HAP-1 (cell line): Measurements from ENCODE around the gene RING1.

Source experiments
- DNase-seq, 2 experiments: peaks; one replicate each; pipeline ENCODE4 v3.0.0-alpha.2; 2016 to 2020; ENCODE audit warnings: low spot score in 2 of 2
- H3K27me3 ChIP-seq: fragments of 250-450 bp; sonication (Bioruptor Pico); 2 replicates; pipeline ENCODE4 v1.5.1; 2020; ENCODE audit warnings: low read depth, mild to moderate bottlenecking, moderate library complexity
- H3K36me3 ChIP-seq: fragments of 250-450 bp; sonication (Bioruptor Pico); replicated peaks from 2 replicates; pipeline ENCODE4 v1.5.1; 2020; ENCODE audit warnings: mild to moderate bottlenecking
- H3K4me1 ChIP-seq: fragments of 250-450 bp; sonication (Bioruptor Pico); 2 replicates; pipeline ENCODE4 v1.5.1; 2020; ENCODE audit warnings: mild to moderate bottlenecking
- H3K4me3 ChIP-seq: fragments of 250-450 bp; sonication (Bioruptor Pico); 2 replicates; pipeline ENCODE4 v1.5.1; 2020; ENCODE audit warnings: mild to moderate bottlenecking, moderate library complexity
- H3K9me3 ChIP-seq: fragments of 250-450 bp; sonication (Bioruptor Pico); 2 replicates; pipeline ENCODE4 v1.5.1; 2020; ENCODE audit warnings: mild to moderate bottlenecking, moderate library complexity
- in situ Hi-C: fragments of 300-500 bp; cut with MboI; formaldehyde crosslinking; loops from 3 replicates; pipeline ENCODE4 v1.14.3; 2020; ENCODE audit warnings: low sequenced_read_pairs, inconsistent platforms, mixed read lengths

The RING1 gene

DNA sequence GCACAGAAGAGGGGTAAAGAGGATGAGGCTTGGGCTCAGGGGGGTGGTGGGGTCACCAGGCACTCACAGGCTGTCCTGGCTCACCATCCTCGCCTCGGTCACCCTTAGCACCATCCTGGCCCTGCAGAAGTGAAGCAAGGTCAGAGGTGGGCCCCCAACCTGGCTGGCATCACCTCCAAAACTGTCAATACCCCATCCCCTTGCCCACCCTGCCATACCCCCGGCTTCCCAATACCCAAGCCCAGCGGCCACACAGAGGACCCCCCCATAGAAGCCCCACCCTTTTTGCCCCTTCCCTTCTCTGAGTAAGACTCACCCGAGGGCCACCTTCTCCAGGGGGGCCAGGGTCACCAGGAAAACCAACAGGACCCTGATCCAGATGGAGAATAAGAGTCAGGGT, 39.7 kb upstream of the RING1 start:
- H3K9me3 ChIP-seq = no peaks in the 10 kb centered on the region
- H3K36me3 ChIP-seq = no peaks in the 10 kb centered on the region
- no peaks in the 10 kb centered on the region for H3K4me1 ChIP-seq
- H3K4me3 ChIP-seq = no peak overlapping the region
- H3K27me3 ChIP-seq = no peaks in the 10 kb centered on the region
- in situ Hi-C loops = no loop called here
- DNase-seq = no peak

DNA sequence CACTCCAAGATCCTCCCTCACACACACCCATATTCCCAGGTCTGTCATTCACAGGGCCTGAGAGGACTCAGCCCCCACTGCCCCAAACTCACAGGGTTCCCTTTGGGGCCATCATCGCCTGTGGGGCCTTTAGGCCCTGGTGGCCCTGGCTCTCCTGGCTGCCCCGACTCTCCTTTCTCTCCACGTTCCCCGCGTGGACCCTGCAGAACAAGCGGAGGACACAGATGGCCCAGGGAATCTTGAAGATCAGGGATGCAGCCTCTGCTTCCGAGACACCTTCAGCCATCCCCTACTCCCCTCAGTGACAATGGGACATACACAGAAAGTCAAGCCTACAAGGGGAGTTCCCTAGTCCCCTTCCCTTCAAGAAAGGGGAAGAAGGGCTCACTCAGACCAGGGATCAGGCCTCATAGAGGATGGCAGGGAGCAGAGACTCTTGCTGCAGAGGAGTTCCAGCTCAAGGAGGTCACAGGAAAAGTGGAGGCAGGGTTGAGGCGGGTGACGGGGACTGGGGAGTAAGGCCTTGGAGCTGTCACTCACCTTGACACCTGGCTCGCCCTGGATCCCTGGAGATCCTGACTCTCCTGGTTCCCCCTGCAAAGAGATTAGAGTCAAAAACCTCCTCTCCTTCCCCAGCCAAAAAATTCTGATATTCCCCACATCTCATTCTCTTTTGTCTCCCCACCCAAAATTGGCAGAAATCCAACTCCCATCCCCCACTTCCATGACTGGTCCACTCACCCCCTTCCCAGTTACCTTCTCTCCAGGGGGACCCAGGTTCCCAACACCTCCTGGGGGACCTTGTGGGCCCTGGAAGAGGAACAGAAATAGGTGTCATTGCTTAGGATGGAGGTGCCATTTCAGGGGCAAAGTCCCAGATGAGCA, 38.8 kb upstream of the RING1 start:
- no peaks in the 10 kb centered on the region for H3K36me3 ChIP-seq
- DNase-seq = no peak
- no peaks in the 10 kb centered on the region for H3K4me1 ChIP-seq
- no peak overlapping the region for H3K4me3 ChIP-seq
- no peaks in the 10 kb centered on the region for H3K27me3 ChIP-seq
- in situ Hi-C loops = no loop called here
- H3K9me3 ChIP-seq = no peaks in the 10 kb centered on the region

GRCh38 chr6:33170176-33171015, 37.9 kb upstream of the RING1 start:
- DNase-seq = no peak
- in situ Hi-C loops = no loop called here
- Histone ChIP-seq H3K4me1 (no peaks in the 10 kb centered on the region), H3K9me3 (no peaks in the 10 kb centered on the region), H3K36me3 (no peaks in the 10 kb centered on the region), H3K4me3 (no peak overlapping the region), H3K27me3 (no peaks in the 10 kb centered on the region)

GRCh38 chr6:33171016-33171879, 37.1 kb upstream of the RING1 start:
- in situ Hi-C loops = no loop called here
- Histone ChIP-seq H3K4me3 (no peak overlapping the region), H3K4me1 (no peaks in the 10 kb centered on the region), H3K9me3 (no peaks in the 10 kb centered on the region), H3K27me3 (no peaks in the 10 kb centered on the region), H3K36me3 (no peaks in the 10 kb centered on the region)
- no peak for DNase-seq

- no peaks in the 10 kb centered on the region for H3K4me1 ChIP-seq
- in situ Hi-C loops = no loop called here
Measured at GRCh38 chr6:33171880-33172687, 36.2 kb upstream of the RING1 start.

DNA sequence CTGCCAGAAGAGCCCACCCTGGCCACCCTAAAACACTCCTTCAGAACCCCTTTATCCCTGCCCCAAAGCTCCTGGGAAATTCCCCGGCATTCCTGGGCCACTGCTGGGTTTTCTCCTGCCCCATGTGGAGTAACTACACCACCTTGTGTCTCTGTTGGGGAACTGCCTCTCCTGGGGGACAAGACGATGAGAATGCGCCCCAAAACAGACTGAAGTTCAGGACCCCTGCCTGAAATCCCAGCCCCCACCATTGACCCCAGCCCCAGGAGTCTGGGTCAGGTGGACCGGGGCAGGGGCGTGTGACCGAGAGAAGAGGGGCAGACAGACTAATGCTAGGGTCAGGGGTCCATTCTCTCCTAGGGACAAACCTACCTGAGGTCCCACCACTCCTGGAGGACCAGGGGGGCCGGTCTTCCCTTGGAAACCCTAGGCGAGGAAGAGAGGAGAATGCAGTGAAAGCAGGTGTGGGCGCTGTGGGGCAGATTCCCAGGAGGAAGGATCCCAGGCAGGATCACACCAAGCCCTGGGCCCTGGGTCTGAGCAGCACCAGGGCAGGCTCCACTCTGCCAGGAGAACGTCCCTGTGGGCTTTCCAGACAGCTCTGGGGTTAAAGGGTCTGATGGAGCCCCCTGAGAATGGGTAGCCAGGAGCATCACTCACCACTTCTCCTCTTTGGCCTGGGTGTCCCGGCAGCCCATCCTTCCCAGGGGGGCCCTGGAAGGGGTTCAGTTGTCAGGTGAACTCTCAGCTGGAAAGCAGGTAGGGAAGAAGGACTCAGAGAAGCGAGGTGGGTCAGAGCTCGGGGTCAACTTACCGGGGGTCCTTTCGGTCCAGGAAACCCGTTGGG, 35.4 kb upstream of the RING1 start:
- Histone ChIP-seq H3K27me3 (no peaks in the 10 kb centered on the region), H3K4me1 (no peaks in the 10 kb centered on the region), H3K36me3 (no peaks in the 10 kb centered on the region), H3K4me3 (no peak overlapping the region), H3K9me3 (no peaks in the 10 kb centered on the region)
- in situ Hi-C loops = no loop called here
- no peak for DNase-seq

More at GRCh38 chr6:33171880-33172687, 36.2 kb upstream of the RING1 start:
- Histone ChIP-seq H3K4me3 (no peak overlapping the region), H3K9me3 (no peaks in the 10 kb centered on the region), H3K36me3 (no peaks in the 10 kb centered on the region), H3K27me3 (no peaks in the 10 kb centered on the region)
- no peak for DNase-seq

DNA sequence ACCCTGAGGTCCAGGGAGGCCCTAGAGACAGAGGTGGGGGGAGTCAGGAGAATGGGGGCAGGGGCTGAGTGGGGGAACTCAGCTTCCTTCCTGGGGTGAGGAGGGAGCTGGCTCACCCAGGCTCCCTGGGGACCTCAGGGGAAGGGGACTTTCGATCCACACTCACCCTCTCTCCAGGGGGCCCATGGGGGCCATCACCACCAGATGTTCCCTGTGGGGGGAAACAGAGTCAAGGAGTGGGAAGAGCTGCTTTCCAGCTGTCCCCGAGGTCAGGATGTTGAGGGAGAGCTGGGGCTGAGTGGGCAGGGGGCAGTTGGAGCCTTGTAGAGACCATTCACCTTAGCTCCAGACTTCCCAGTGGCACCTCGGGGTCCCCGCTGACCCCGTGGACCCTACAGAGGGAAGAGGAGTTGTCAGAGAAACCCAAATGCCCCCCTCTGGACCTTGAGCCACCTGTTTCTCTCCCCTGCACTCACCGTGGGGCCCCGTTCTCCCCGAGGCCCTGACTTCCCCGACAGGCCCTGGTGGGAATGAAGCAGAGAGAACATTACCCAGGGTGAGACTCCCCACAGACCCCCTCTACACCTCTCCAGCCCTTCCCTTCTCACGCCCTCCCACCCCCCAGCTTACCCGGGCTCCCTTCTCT, 34.6 kb upstream of the RING1 start:
- Histone ChIP-seq H3K36me3 (no peaks in the 10 kb centered on the region), H3K27me3 (no peaks in the 10 kb centered on the region), H3K4me3 (no peak overlapping the region), H3K4me1 (no peaks in the 10 kb centered on the region), H3K9me3 (no peaks in the 10 kb centered on the region)
- no peak for DNase-seq
- in situ Hi-C loops = no loop called here

- in situ Hi-C loops = no loop called here
- H3K36me3 ChIP-seq = no peaks in the 10 kb centered on the region
Measured at GRCh38 chr6:33174784-33175183, 33.5 kb upstream of the RING1 start.

GRCh38 chr6:33175436-33176069, 32.7 kb upstream of the RING1 start:
- Histone ChIP-seq H3K36me3 (no peaks in the 10 kb centered on the region), H3K4me1 (no peaks in the 10 kb centered on the region), H3K27me3 (no peaks in the 10 kb centered on the region), H3K4me3 (no peak overlapping the region), H3K9me3 (no peaks in the 10 kb centered on the region)
- DNase-seq = no peak
- in situ Hi-C loops = no loop called here

More at GRCh38 chr6:33174784-33175183, 33.5 kb upstream of the RING1 start:
- H3K27me3 ChIP-seq = no peaks in the 10 kb centered on the region
- H3K9me3 ChIP-seq = no peaks in the 10 kb centered on the region
- no peak for DNase-seq
- no peak overlapping the region for H3K4me3 ChIP-seq
- H3K4me1 ChIP-seq = no peaks in the 10 kb centered on the region

DNA sequence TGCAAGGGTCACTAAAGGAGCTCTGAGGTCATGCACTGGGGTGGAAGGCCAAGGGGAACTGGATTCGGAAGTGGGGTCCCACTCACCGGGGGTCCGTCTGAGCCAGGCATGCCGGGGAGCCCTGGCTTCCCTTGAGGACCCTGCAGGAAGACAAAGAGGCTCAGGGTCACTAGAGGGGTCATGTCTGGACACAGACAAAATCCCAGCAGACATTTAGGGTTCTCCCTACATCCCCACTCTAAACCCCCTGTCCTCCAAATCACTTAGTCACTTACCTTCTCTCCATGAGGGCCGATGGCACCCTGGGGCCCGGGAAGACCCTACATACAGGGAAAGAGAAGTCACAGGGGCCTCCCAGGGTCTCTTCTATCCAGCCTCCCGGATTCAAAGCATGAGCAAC, 31.4 kb upstream of the RING1 start:
- H3K4me1 ChIP-seq = no peaks in the 10 kb centered on the region
- no peak for DNase-seq
- in situ Hi-C loops = no loop called here
- H3K4me3 ChIP-seq = no peak overlapping the region
- no peaks in the 10 kb centered on the region for H3K27me3 ChIP-seq
- no peaks in the 10 kb centered on the region for H3K36me3 ChIP-seq
- no peaks in the 10 kb centered on the region for H3K9me3 ChIP-seq

- in situ Hi-C loops = no loop called here
- H3K27me3 ChIP-seq = no peaks in the 10 kb centered on the region
- H3K4me1 ChIP-seq = no peaks in the 10 kb centered on the region
- H3K9me3 ChIP-seq = no peaks in the 10 kb centered on the region
- H3K36me3 ChIP-seq = no peaks in the 10 kb centered on the region
- DNase-seq = no peak
- H3K4me3 ChIP-seq = no peak overlapping the region
Measured at GRCh38 chr6:33177552-33178446, 30.5 kb upstream of the RING1 start.
